HG03159 (cell line): Measurements from ENCODE around the gene HLA-DPB1.
A peak's percentile ranks its signal among the peaks of the same experiment; 100 is the strongest.

Source experiments
- ATAC-seq: cut with Tn5 transposase; IDR thresholded peaks from one replicate; pipeline ENCODE4 v1.9.1; 2021; ENCODE audit warnings: mild to moderate bottlenecking, moderate library complexity; ENCODE audit not compliant: unreplicated experiment

Gene HLA-DPB1

GRCh38 chr6:33070909-33071308, 4.9 kb upstream of the HLA-DPB1 start:
- no peak for ATAC-seq

- ATAC-seq: no peak
Observed at GRCh38 chr6:33071569-33071968, 4.2 kb upstream of the HLA-DPB1 start.

- ATAC-seq: no peak
Observed at GRCh38 chr6:33072508-33073100, 3.2 kb upstream of the HLA-DPB1 start.

GRCh38 chr6:33073431-33073871, 2.3 kb upstream of the HLA-DPB1 start, which contains the start of gene HLA-DPA1:
Gene HLA-DPA1, minus strand, starts transcription at chr6:33073649.
- peak; percentile 62 for ATAC-seq

GRCh38 chr6:33075208-33075567, 602 bp upstream of the HLA-DPB1 start:
- peak; percentile 12 for ATAC-seq

- ATAC-seq: no peak
Observed at GRCh38 chr6:33076406-33076934, 680 bp downstream of the HLA-DPB1 start.

- no peak for ATAC-seq
Observed at GRCh38 chr6:33077908-33078307, 2.1 kb downstream of the HLA-DPB1 start.

- no peak for ATAC-seq
Observed at GRCh38 chr6:33078442-33078841, 2.7 kb downstream of the HLA-DPB1 start.

GRCh38 chr6:33078919-33079521, 3.2 kb downstream of the HLA-DPB1 start:
- ATAC-seq: no peak

- ATAC-seq: no peak
Observed at GRCh38 chr6:33079580-33079979, 3.8 kb downstream of the HLA-DPB1 start.

- ATAC-seq: no peak
Observed at GRCh38 chr6:33080127-33081089, 4.6 kb downstream of the HLA-DPB1 start.

- ATAC-seq: no peak
Observed at GRCh38 chr6:33081098-33081824, 5.5 kb downstream of the HLA-DPB1 start.

- no peak for ATAC-seq
Observed at GRCh38 chr6:33082702-33083101, 6.9 kb downstream of the HLA-DPB1 start.

- ATAC-seq: no peak
Observed at GRCh38 chr6:33085627-33086026, 9.8 kb downstream of the HLA-DPB1 start.

GRCh38 chr6:33088258-33088930, 12.6 kb downstream of the HLA-DPB1 start:
- ATAC-seq: no peak

GRCh38 chr6:33088931-33089620, 13.3 kb downstream of the HLA-DPB1 start:
- ATAC-seq: no peak

GRCh38 chr6:33091957-33092356, 16.2 kb downstream of the HLA-DPB1 start:
- no peak for ATAC-seq

- ATAC-seq: no peak
Observed at GRCh38 chr6:33092385-33092784, 16.6 kb downstream of the HLA-DPB1 start.

GRCh38 chr6:33093855-33094254, 18.1 kb downstream of the HLA-DPB1 start:
- ATAC-seq: no peak

GRCh38 chr6:33095681-33096080, 19.9 kb downstream of the HLA-DPB1 start:
- ATAC-seq: no peak
